H9 (cell line): ENCODE results near the gene HMOX1. TPM values are rescaled to one million over a fixed set of nuclear protein-coding genes. Genes with fewer than 3 reads are reported as not detected.

Source experiments
- DNase-seq: peaks from one replicate; pipeline ENCODE4 v3.0.0-alpha.2; 2017
- H2AFZ ChIP-seq: one replicate; pipeline ENCODE4 v1.6.1; 2013; ENCODE audit warnings: mild to moderate bottlenecking, low read length, control low read depth, moderate library complexity
- H2AK5ac ChIP-seq: 2 replicates; pipeline ENCODE4 v1.6.1; 2013; ENCODE audit warnings: low read length, control low read depth, mixed read lengths; ENCODE audit not compliant: insufficient read length
- H2BK120ac ChIP-seq: one replicate; pipeline ENCODE4 v1.6.1; 2013; ENCODE audit warnings: low read depth, mild to moderate bottlenecking, low read length, control low read depth, inconsistent platforms; ENCODE audit not compliant: poor library complexity, severe bottlenecking
- H2BK12ac ChIP-seq: 2 replicates; pipeline ENCODE4 v1.6.1; 2013; ENCODE audit warnings: low read length, control low read depth, mixed read lengths, low read depth; ENCODE audit not compliant: insufficient read length
- H2BK15ac ChIP-seq: 2 replicates; pipeline ENCODE4 v1.6.1; 2013; ENCODE audit warnings: low read depth, low read length, control low read depth
- H2BK20ac ChIP-seq: one replicate; pipeline ENCODE4 v1.6.1; 2013; ENCODE audit warnings: low read depth, mild to moderate bottlenecking, low read length, control low read depth, inconsistent platforms; ENCODE audit not compliant: poor library complexity, severe bottlenecking
- H2BK5ac ChIP-seq: 2 replicates; pipeline ENCODE4 v1.6.1; 2013; ENCODE audit warnings: low read length, control low read depth, mixed read lengths; ENCODE audit not compliant: insufficient read length
- H3K14ac ChIP-seq: 2 replicates; pipeline ENCODE4 v1.6.1; 2013; ENCODE audit warnings: low read length, control low read depth; ENCODE audit not compliant: insufficient read depth
- H3K18ac ChIP-seq: 2 replicates; pipeline ENCODE4 v1.6.1; 2013; ENCODE audit warnings: low read depth, mild to moderate bottlenecking, mixed read lengths, low read length, control low read depth; ENCODE audit not compliant: insufficient read length
- H3K23ac ChIP-seq: 2 replicates; pipeline ENCODE4 v1.6.1; 2013; ENCODE audit warnings: low read length, control low read depth, mixed read lengths, low read depth; ENCODE audit not compliant: insufficient read length
- H3K23me2 ChIP-seq: 2 replicates; pipeline ENCODE4 v1.6.1; 2013; ENCODE audit warnings: low read depth, mild to moderate bottlenecking, mixed read lengths, low read length, control low read depth; ENCODE audit not compliant: insufficient read length, poor library complexity, severe bottlenecking
- H3K27ac ChIP-seq: 2 replicates; pipeline ENCODE4 v1.5.1; 2013; ENCODE audit warnings: low read length, control low read depth, mixed read lengths, low read depth; ENCODE audit not compliant: insufficient read length
- H3K27me3 ChIP-seq: 2 replicates; pipeline ENCODE4 v1.6.1; 2013; ENCODE audit warnings: low read length, control low read depth, inconsistent platforms; ENCODE audit not compliant: insufficient read depth
- H3K4ac ChIP-seq: 2 replicates; pipeline ENCODE4 v1.6.1; 2013; ENCODE audit warnings: low read depth, mild to moderate bottlenecking, control low read depth, inconsistent platforms, low read length, moderate library complexity
- H3K4me1 ChIP-seq: 2 replicates; pipeline ENCODE4 v1.6.1; 2013; ENCODE audit warnings: low read length, control low read depth, inconsistent platforms; ENCODE audit not compliant: insufficient read depth
- H3K4me2 ChIP-seq: 2 replicates; pipeline ENCODE4 v1.6.1; 2013; ENCODE audit warnings: low read length, control low read depth, mixed read lengths; ENCODE audit not compliant: insufficient read length, insufficient read depth
- H3K56ac ChIP-seq: 2 replicates; pipeline ENCODE4 v1.6.1; 2013; ENCODE audit warnings: low read depth, mild to moderate bottlenecking, mixed read lengths, low read length, control low read depth; ENCODE audit not compliant: insufficient read length
- H3K79me1 ChIP-seq: 2 replicates; pipeline ENCODE4 v1.6.1; 2013; ENCODE audit warnings: low read depth, mild to moderate bottlenecking, moderate library complexity, low read length, control low read depth, inconsistent platforms; ENCODE audit not compliant: insufficient read depth, poor library complexity, severe bottlenecking
- H3K79me2 ChIP-seq: 2 replicates; pipeline ENCODE4 v1.6.1; 2013; ENCODE audit warnings: low read length, control low read depth, inconsistent platforms; ENCODE audit not compliant: insufficient read depth
- H3K9ac ChIP-seq: 2 replicates; pipeline ENCODE4 v1.6.1; 2013; ENCODE audit warnings: low read length, control low read depth, mixed read lengths; ENCODE audit not compliant: insufficient read length; ENCODE audit errors: extremely low read depth
- H3K9me3 ChIP-seq: one replicate; pipeline ENCODE4 v1.6.1; 2013; ENCODE audit warnings: low read depth, low read length, inconsistent platforms; ENCODE audit not compliant: control insufficient read depth
- H3T11ph ChIP-seq: one replicate; pipeline ENCODE4 v1.6.1; 2013; ENCODE audit warnings: mild to moderate bottlenecking, low read length, control low read depth, inconsistent platforms
- H4K20me1 ChIP-seq: one replicate; pipeline ENCODE4 v1.6.1; 2013; ENCODE audit not compliant: control insufficient read depth, insufficient read length, insufficient read depth
- H4K5ac ChIP-seq: 2 replicates; pipeline ENCODE4 v1.6.1; 2013; ENCODE audit warnings: low read depth, mild to moderate bottlenecking, mixed read lengths, low read length, control low read depth; ENCODE audit not compliant: insufficient read length
- H4K8ac ChIP-seq: replicated peaks from 2 replicates; pipeline ENCODE4 v1.6.1; 2013; ENCODE audit warnings: low read length, control low read depth, mixed read lengths, low read depth; ENCODE audit not compliant: insufficient read length
- H4K91ac ChIP-seq: 2 replicates; pipeline ENCODE4 v1.6.1; 2013; ENCODE audit warnings: low read depth, mild to moderate bottlenecking, moderate library complexity, mixed read lengths, low read length, control low read depth; ENCODE audit not compliant: insufficient read length
- H3K27ac Mint-ChIP-seq, 3 experiments: 2 replicates in 2 of 3; 3 replicates in 1 of 3; pipeline ENCODE4 v1.8.0; 2020 to 2021; ENCODE audit warnings: mixed read lengths in 3 of 3, mild to moderate bottlenecking in 1 of 3, moderate library complexity in 1 of 3
- H3K27me3 Mint-ChIP-seq: 2 replicates; pipeline ENCODE4 v1.8.0; 2021; ENCODE audit warnings: low read depth, mild to moderate bottlenecking, moderate library complexity, mixed read lengths
- H3K36me3 Mint-ChIP-seq, 3 experiments: 2 replicates in 2 of 3; 3 replicates in 1 of 3; pipeline ENCODE4 v1.8.0; 2020 to 2021; ENCODE audit warnings: low read depth in 3 of 3, mixed read lengths in 3 of 3; ENCODE audit not compliant: insufficient read depth in 1 of 3
- H3K4me1 Mint-ChIP-seq, 2 experiments: 2 replicates each; pipeline ENCODE4 v1.8.0; 2020; ENCODE audit warnings: mixed read lengths in 2 of 2
- H3K4me3 Mint-ChIP-seq, 2 experiments: 2 replicates in 1 of 2; 3 replicates in 1 of 2; pipeline ENCODE4 v1.8.0; 2020 to 2021; ENCODE audit warnings: mild to moderate bottlenecking in 2 of 2, mixed read lengths in 2 of 2, moderate library complexity in 1 of 2
- H3K9me3 Mint-ChIP-seq, 2 experiments: 2 replicates in 1 of 2; 3 replicates in 1 of 2; pipeline ENCODE4 v1.8.0; 2020; ENCODE audit warnings: mild to moderate bottlenecking in 2 of 2, mixed read lengths in 2 of 2, moderate library complexity in 1 of 2
- WGBS: extraction: QIAGEN DNeasy Blood & Tissue Kit; methylation state at CpG from one replicate; pipeline ENCODE4 v1.1.7; 2013; ENCODE audit warnings: missing lambda C conversion rate, low lambda C conversion rate, mixed read lengths; ENCODE audit not compliant: insufficient read length; ENCODE audit errors: extremely low coverage; 5-methylcytosine and 5-hydroxymethylcytosine counted together
- total RNA-seq: library from RNA; stranded (reverse); gene quantifications from 2 replicates; pipeline ENCODE4 v1.2.1, GENCODE V29; 2021
- TF ChIP-seq, protein P1 (sequence below): fragments of 200-600 bp; sonication (generic); conservative IDR thresholded peaks from 3 replicates; pipeline ENCODE4 v1.8.0; 2021; ENCODE audit warnings: antibody characterized with exemption, mild to moderate bottlenecking

The HMOX1 gene
- total RNA-seq, 1 experiment from 2014 or later = 22.7 TPM

DNA sequence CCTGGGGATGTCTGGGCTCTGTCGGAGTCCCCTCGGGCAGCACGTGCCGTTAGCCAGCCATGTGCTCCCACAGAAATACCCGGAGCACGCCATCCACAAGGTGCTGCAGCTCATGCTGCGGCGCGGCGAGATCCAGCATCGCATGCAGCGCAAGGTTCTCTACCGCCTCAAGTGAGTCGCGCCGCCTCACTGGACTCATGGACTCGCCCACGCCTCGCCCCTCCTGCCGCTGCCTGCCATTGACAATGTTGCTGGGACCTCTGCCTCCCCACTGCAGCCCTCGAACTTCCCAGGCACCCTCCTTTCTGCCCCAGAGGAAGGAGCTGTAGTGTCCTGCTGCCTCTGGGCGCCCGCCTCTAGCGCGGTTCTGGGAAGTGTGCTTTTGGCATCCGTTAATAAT lies 43.2 kb downstream of the HMOX1 start:
- H3K4ac ChIP-seq = no peak overlapping the region
- H3K4me1 ChIP-seq = no peaks in the 10 kb centered on the region
- no peaks in the 10 kb centered on the region for H3K9me3 Mint-ChIP-seq
- H2BK12ac ChIP-seq = no peak overlapping the region
- H3K27me3 Mint-ChIP-seq = no peaks in the 10 kb centered on the region
- no peak overlapping the region for H3K4me3 Mint-ChIP-seq
- H3K18ac ChIP-seq = no peak overlapping the region
- no peak overlapping the region for H3K9ac ChIP-seq
- no peak overlapping the region for H2AK5ac ChIP-seq
- H3K4me2 ChIP-seq = no peak overlapping the region
- no peaks in the 10 kb centered on the region for H3K79me2 ChIP-seq
- no peak overlapping the region for H3K23ac ChIP-seq
- no peak overlapping the region for H2BK120ac ChIP-seq
- no peak overlapping the region for H2BK20ac ChIP-seq
- no CpG with 5 or more reads among the region's 26 CpGs for WGBS
- H3T11ph ChIP-seq = no peak overlapping the region
- H3K23me2 ChIP-seq = no peaks in the 10 kb centered on the region
- H4K91ac ChIP-seq = no peak overlapping the region
- no peaks in the 10 kb centered on the region for H4K20me1 ChIP-seq
- H2AFZ ChIP-seq = no peak overlapping the region
- H3K27me3 ChIP-seq = no peaks in the 10 kb centered on the region
- H3K79me1 ChIP-seq = no peaks in the 10 kb centered on the region
- H3K4me1 Mint-ChIP-seq = peaks cover 33 to 43% of the 10 kb centered on the region in 2 experiments
- DNase-seq = no peak
- peaks cover 44 to 88% (median 77%) of the 10 kb centered on the region in 3 experiments; a peak in 6 of 7 replicates for H3K36me3 Mint-ChIP-seq
- H3K9me3 ChIP-seq = no peaks in the 10 kb centered on the region
- no peak overlapping the region for H2BK5ac ChIP-seq
- no peak overlapping the region for H3K56ac ChIP-seq
- H3K14ac ChIP-seq = no peak overlapping the region
- no peak overlapping the region for H4K8ac ChIP-seq
- H3K27ac Mint-ChIP-seq = peak overlapping the region in 1 of 3 experiments; percentile 88; a peak in 2 of 7 replicates
- TF ChIP-seq, protein P1, sequence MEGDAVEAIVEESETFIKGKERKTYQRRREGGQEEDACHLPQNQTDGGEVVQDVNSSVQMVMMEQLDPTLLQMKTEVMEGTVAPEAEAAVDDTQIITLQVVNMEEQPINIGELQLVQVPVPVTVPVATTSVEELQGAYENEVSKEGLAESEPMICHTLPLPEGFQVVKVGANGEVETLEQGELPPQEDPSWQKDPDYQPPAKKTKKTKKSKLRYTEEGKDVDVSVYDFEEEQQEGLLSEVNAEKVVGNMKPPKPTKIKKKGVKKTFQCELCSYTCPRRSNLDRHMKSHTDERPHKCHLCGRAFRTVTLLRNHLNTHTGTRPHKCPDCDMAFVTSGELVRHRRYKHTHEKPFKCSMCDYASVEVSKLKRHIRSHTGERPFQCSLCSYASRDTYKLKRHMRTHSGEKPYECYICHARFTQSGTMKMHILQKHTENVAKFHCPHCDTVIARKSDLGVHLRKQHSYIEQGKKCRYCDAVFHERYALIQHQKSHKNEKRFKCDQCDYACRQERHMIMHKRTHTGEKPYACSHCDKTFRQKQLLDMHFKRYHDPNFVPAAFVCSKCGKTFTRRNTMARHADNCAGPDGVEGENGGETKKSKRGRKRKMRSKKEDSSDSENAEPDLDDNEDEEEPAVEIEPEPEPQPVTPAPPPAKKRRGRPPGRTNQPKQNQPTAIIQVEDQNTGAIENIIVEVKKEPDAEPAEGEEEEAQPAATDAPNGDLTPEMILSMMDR = no peak
- no peak overlapping the region for H2BK15ac ChIP-seq
- H3K27ac ChIP-seq = no peak overlapping the region
- no peak overlapping the region for H4K5ac ChIP-seq
